HCT116 (cell line): ENCODE measurements around the gene MYO3B. TPM values are rescaled to one million over a fixed set of nuclear protein-coding genes. Genes with fewer than 3 reads are reported as not detected.
A peak's percentile ranks its signal among the peaks of the same experiment; 100 is the strongest.

Experiments used
- ATAC-seq: fragments of 200-7000 bp; cut with Tn5 transposase; 2 replicates; pipeline ENCODE4 v1.9.1; 2020; ENCODE audit warnings: mild to moderate bottlenecking, moderate library complexity
- BruUV-seq: library from RNA; stranded (reverse); fragments of 400-500 nt; replicated peaks from 2 replicates; lab custom pipeline; 2021; lab: Mats Ljungman, UMichigan
- CTCF ChIA-PET: fragments of 300-600 bp; sonication (Branson Sonifier 250); formaldehyde crosslinking; loops from one replicate; lab custom pipeline; 2021; ENCODE audit warnings: antibody characterized with exemption; lab: Charles Lee
- POLR2A ChIA-PET: fragments of 300-600, 350-600 bp; sonication (Branson Sonifier 250); formaldehyde crosslinking; loops from one replicate; lab custom pipeline; 2021; ENCODE audit warnings: antibody characterized with exemption; lab: Charles Lee
- RAD21 ChIA-PET, 2 experiments: fragments of 300-600 bp; sonication (Branson Sonifier 250); formaldehyde crosslinking; loops; one replicate each; lab custom pipeline; 2023; ENCODE audit warnings: low total read pairs in 2 of 2; ENCODE audit not compliant: uncharacterized antibody in 2 of 2, unreplicated experiment in 2 of 2, low non-redundant PET in 1 of 2; lab: Charles Lee
- DNase-seq: peaks from one replicate; pipeline ENCODE4 v3.0.0-alpha.2; 2010; ENCODE audit warnings: low read depth, low spot score
- H2AFZ ChIP-seq: fragments of 200-600 bp; shearing (Covaris generic), sonication (generic); 2 replicates; pipeline ENCODE4 v1.6.1; 2017; ENCODE audit warnings: low read depth, mixed run types, mixed read lengths, antibody characterized with exemption, low read length; ENCODE audit not compliant: poor library complexity, severe bottlenecking
- H3K27ac ChIP-seq: 2 replicates; pipeline ENCODE4 v1.5.1; 2012; ENCODE audit warnings: low read depth, low read length
- H3K27me3 ChIP-seq: fragments of 200-600 bp; sonication (generic); 2 replicates; pipeline ENCODE4 v1.6.1; 2016; ENCODE audit warnings: mixed run types, low read length, mixed read lengths; ENCODE audit not compliant: insufficient read depth
- H3K36me3 ChIP-seq, 2 experiments: fragments of 200-500 bp in 1 of 2; fragments of 200-600 bp in 1 of 2; sonication (Bioruptor generic) in 1 of 2; sonication (generic) in 1 of 2; 2 replicates each; pipeline versions ENCODE4 v1.5.1 to v1.6.1; 2014 to 2016; ENCODE audit warnings: low read length in 2 of 2, inconsistent platforms in 1 of 2, mixed read lengths in 1 of 2, mixed run types in 1 of 2; ENCODE audit not compliant: insufficient read depth in 2 of 2, control insufficient read depth in 1 of 2
- H3K4me1 ChIP-seq, 2 experiments: fragments of 200-600 bp in 1 of 2; sonication (generic) in 1 of 2; 2 replicates each; pipeline versions ENCODE4 v1.5.1 to v1.6.1; 2012 to 2017; ENCODE audit warnings: low read length in 2 of 2, inconsistent platforms in 1 of 2, mild to moderate bottlenecking in 1 of 2, mixed read lengths in 1 of 2, mixed run types in 1 of 2, moderate library complexity in 1 of 2; ENCODE audit not compliant: insufficient read depth in 2 of 2, control insufficient read depth in 1 of 2
- H3K4me2 ChIP-seq: fragments of 200-600 bp; sonication (generic); 2 replicates; pipeline ENCODE4 v1.6.1; 2017; ENCODE audit warnings: mixed run types, low read length, mixed read lengths
- H3K4me3 ChIP-seq, 2 experiments: fragments of 200-600 bp in 1 of 2; sonication (generic) in 1 of 2; replicated peaks in 1 of 2; 2 replicates each; pipeline ENCODE4 v1.5.1; 2011 to 2016; ENCODE audit warnings: low read length in 2 of 2, control low read depth in 1 of 2, low read depth in 1 of 2, mild to moderate bottlenecking in 1 of 2, mixed read lengths in 1 of 2, mixed run types in 1 of 2
- H3K79me2 ChIP-seq: fragments of 200-600 bp; sonication (generic); 2 replicates; pipeline ENCODE4 v1.6.1; 2017; ENCODE audit warnings: mild to moderate bottlenecking, mixed run types, low read length, moderate library complexity, mixed read lengths; ENCODE audit not compliant: insufficient read depth
- H3K9ac ChIP-seq: fragments of 200-600 bp; sonication (generic); 2 replicates; pipeline ENCODE4 v1.6.1; 2016; ENCODE audit warnings: low read length, mixed read lengths
- H3K9me2 ChIP-seq: fragments of 200-600 bp; sonication (generic), shearing (Covaris generic); 2 replicates; pipeline ENCODE4 v1.6.1; 2017; ENCODE audit warnings: mixed run types, mild to moderate bottlenecking, moderate library complexity; ENCODE audit not compliant: insufficient read depth
- H3K9me3 ChIP-seq, 2 experiments: fragments of 200-500 bp in 1 of 2; fragments of 200-600 bp in 1 of 2; sonication (Bioruptor generic) in 1 of 2; sonication (generic) in 1 of 2; 2 replicates each; pipeline ENCODE4 v1.6.1; 2014 to 2017; ENCODE audit warnings: low read length in 2 of 2, mixed read lengths in 2 of 2, inconsistent platforms in 1 of 2, low read depth in 1 of 2, mild to moderate bottlenecking in 1 of 2, mixed run types in 1 of 2, moderate library complexity in 1 of 2; ENCODE audit not compliant: control insufficient read depth in 1 of 2, insufficient read depth in 1 of 2
- H4K20me1 ChIP-seq: fragments of 200-600 bp; sonication (generic), shearing (Covaris generic); 2 replicates; pipeline ENCODE4 v1.6.1; 2017; ENCODE audit warnings: mixed run types, mild to moderate bottlenecking, moderate library complexity; ENCODE audit not compliant: insufficient read depth
- CBX3 ChIP-seq: IDR thresholded peaks from 2 replicates; pipeline ENCODE4 v1.6.1; 2012; ENCODE audit warnings: low read depth
- CEBPB ChIP-seq: IDR thresholded peaks from 2 replicates; pipeline ENCODE4 v1.6.1; 2012; ENCODE audit warnings: low read depth
- ELF1 ChIP-seq: IDR thresholded peaks from 2 replicates; pipeline ENCODE4 v1.6.1; 2012; ENCODE audit warnings: low read depth, borderline replicate concordance
- EZH2 ChIP-seq: fragments of 200-600 bp; sonication (generic); IDR thresholded peaks from 2 replicates; pipeline ENCODE4 v1.6.1; 2017; ENCODE audit warnings: antibody characterized with exemption, mixed run types
- EZH2phosphoT487 ChIP-seq: fragments of 200-600 bp; IDR thresholded peaks from 2 replicates; pipeline ENCODE4 v1.6.1; 2018; ENCODE audit warnings: antibody characterized with exemption, borderline replicate concordance
- FOSL1 ChIP-seq: IDR thresholded peaks from 2 replicates; pipeline ENCODE4 v1.6.1; 2012; ENCODE audit warnings: low read depth
- JUND ChIP-seq: IDR thresholded peaks from 2 replicates; pipeline ENCODE4 v1.6.1; 2012
- MAX ChIP-seq: IDR thresholded peaks from 2 replicates; pipeline ENCODE4 v1.6.1; 2012
- POLR2A ChIP-seq: IDR thresholded peaks from 2 replicates; pipeline ENCODE4 v1.7.0; 2011; ENCODE audit warnings: borderline replicate concordance; ENCODE audit not compliant: insufficient read depth, insufficient read length; ENCODE audit errors: extremely low read depth
- POLR2AphosphoS5 ChIP-seq: IDR thresholded peaks from 2 replicates; pipeline ENCODE4 v1.6.1; 2011; ENCODE audit warnings: mild to moderate bottlenecking, low read depth, low read length, moderate library complexity
- SP1 ChIP-seq: IDR thresholded peaks from 2 replicates; pipeline ENCODE4 v1.6.1; 2012; ENCODE audit warnings: low read depth
- SRF ChIP-seq: IDR thresholded peaks from 2 replicates; pipeline ENCODE4 v1.6.1; 2012; ENCODE audit warnings: low read depth
- TCF7L2 ChIP-seq: IDR thresholded peaks from 2 replicates; pipeline ENCODE4 v1.7.0; 2011; ENCODE audit warnings: borderline replicate concordance, inconsistent platforms; ENCODE audit not compliant: insufficient read depth, insufficient read length; ENCODE audit errors: extremely low read depth
- YY1 ChIP-seq: IDR thresholded peaks from 2 replicates; pipeline ENCODE4 v1.6.1; 2011; ENCODE audit warnings: low read length, low read depth, moderate library complexity, mild to moderate bottlenecking; ENCODE audit not compliant: insufficient replicate concordance; ENCODE audit errors: extremely low read depth
- ZFX ChIP-seq: fragments of 450-650 bp; IDR thresholded peaks from 2 replicates; pipeline ENCODE4 v1.6.1; 2017
- ZNF274 ChIP-seq: fragments of 200-500 bp; sonication (Bioruptor generic); IDR thresholded peaks from 2 replicates; pipeline ENCODE4 v1.6.1; 2014; ENCODE audit warnings: mild to moderate bottlenecking, low read depth, low read length, inconsistent platforms
- intact Hi-C: fragments of 100-400 bp; cut with micrococcal nuclease; formaldehyde crosslinking; loops from 2 replicates; pipeline ENCODE4 v1.10.0; 2022
- total RNA-seq: library from RNA; stranded (reverse); gene quantifications from one replicate; pipeline ENCODE4 v1.2.1, GENCODE V29; 2021; ENCODE audit not compliant: unreplicated experiment
- TF ChIP-seq, protein P1 (sequence below): IDR thresholded peaks from 2 replicates; pipeline ENCODE4 v1.6.1; 2011; ENCODE audit warnings: mild to moderate bottlenecking, low read length, moderate library complexity; ENCODE audit not compliant: insufficient replicate concordance; ENCODE audit errors: extremely low read depth
- TF ChIP-seq, protein P2 (sequence below): IDR thresholded peaks from 2 replicates; pipeline ENCODE4 v1.6.1; 2012; ENCODE audit warnings: low read depth
- TF ChIP-seq, protein P3 (sequence below): IDR thresholded peaks from 2 replicates; pipeline ENCODE4 v1.6.1; 2012

MYO3B gene
- total RNA-seq, 1 experiment from 2014 or later, result not detected

DNA sequence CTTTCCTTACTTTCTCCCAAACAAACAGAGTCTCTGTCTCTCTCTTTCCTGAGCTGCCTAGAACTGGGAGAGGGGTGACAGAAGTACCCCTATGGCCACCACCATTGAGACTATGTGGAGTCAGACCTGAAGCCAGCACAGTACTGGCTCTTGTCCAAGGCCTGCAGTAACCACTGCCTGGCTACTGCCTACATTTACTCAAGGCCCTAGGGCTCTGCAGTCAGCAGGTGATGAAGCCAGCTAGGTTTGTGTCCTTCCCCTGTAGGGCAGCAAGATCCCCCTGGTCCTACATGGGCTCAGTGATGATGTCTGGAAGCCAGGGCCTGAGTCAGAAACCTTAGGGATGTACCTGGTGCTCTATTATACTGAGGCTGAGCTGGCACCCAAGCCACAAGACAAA is 12.2 kb downstream of the MYO3B start (continued):
- TF ChIP-seq TCF7L2 (no peak), EZH2 (no peak), CEBPB (no peak)

DNA sequence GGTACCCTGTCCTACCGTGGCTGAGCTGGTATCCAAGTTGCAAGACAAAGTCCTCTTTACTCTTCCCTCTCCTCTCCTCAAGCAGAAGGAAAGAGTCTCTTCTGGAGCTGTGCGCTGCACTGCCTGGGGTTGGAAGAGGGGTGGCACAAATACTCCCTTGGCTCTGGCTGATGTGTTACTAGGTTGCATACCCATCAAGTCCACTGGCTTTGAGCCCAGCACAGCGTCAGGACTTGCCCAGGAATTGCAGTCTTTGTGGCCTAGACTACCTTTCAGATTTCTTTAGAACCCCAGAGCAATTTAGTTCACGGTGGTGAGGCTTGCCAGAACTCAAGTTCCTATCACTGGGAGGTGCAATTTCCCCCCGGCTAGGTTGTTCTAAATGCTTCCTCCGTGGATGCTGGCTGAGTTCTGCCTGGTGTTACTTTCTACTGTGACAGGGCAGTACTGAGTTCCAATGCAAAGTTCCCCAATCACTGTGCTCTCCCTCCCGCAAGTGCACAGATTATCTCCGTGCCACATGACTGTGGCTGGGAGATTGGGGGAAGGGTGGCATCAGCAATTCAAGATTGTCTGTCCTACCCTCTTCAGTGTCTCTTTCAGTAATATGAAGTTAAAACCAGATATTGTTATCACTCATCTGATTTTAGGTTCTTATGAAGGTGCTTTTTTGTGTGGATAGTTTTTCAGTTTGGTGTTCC is 13.4 kb downstream of the MYO3B start:
- Histone ChIP-seq H3K36me3 (no peaks in the 10 kb centered on the region), H3K9ac (no peak overlapping the region), H3K9me2 (no peaks in the 10 kb centered on the region), H3K4me1 (no peaks in the 10 kb centered on the region), H3K79me2 (no peaks in the 10 kb centered on the region), H4K20me1 (no peaks in the 10 kb centered on the region), H3K27me3 (no peaks in the 10 kb centered on the region), H3K9me3 (no peaks in the 10 kb centered on the region), H2AFZ (peak overlapping the region; percentile 2), H3K4me2 (no peak overlapping the region), H3K27ac (no peak overlapping the region), H3K4me3 (no peak overlapping the region)
- ATAC-seq (no peak), DNase-seq (no peak)
- intact Hi-C loops, result no loop called here
- ChIA-PET CTCF (no interaction called here), POLR2A (no interaction called here), RAD21 (no interaction called here)
- BruUV-seq, result no TSS peak
- TF ChIP-seq SRF, result no peak
- TF ChIP-seq POLR2A, result no peak
- TF ChIP-seq ZFX, result no peak
- TF ChIP-seq, protein P1, sequence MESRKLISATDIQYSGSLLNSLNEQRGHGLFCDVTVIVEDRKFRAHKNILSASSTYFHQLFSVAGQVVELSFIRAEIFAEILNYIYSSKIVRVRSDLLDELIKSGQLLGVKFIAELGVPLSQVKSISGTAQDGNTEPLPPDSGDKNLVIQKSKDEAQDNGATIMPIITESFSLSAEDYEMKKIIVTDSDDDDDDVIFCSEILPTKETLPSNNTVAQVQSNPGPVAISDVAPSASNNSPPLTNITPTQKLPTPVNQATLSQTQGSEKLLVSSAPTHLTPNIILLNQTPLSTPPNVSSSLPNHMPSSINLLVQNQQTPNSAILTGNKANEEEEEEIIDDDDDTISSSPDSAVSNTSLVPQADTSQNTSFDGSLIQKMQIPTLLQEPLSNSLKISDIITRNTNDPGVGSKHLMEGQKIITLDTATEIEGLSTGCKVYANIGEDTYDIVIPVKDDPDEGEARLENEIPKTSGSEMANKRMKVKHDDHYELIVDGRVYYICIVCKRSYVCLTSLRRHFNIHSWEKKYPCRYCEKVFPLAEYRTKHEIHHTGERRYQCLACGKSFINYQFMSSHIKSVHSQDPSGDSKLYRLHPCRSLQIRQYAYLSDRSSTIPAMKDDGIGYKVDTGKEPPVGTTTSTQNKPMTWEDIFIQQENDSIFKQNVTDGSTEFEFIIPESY, result no peak
- TF ChIP-seq SP1, result no peak
- no peak for TF ChIP-seq ZNF274
- TF ChIP-seq FOSL1, result no peak
- TF ChIP-seq JUND, result no peak
- TF ChIP-seq YY1, result no peak
- no peak for TF ChIP-seq EZH2phosphoT487
- no peak for TF ChIP-seq ELF1
- no peak for TF ChIP-seq CEBPB
- no peak for TF ChIP-seq MAX
- no peak for TF ChIP-seq TCF7L2
- no peak for TF ChIP-seq CBX3
- TF ChIP-seq POLR2AphosphoS5, result no peak
- TF ChIP-seq, protein P2, sequence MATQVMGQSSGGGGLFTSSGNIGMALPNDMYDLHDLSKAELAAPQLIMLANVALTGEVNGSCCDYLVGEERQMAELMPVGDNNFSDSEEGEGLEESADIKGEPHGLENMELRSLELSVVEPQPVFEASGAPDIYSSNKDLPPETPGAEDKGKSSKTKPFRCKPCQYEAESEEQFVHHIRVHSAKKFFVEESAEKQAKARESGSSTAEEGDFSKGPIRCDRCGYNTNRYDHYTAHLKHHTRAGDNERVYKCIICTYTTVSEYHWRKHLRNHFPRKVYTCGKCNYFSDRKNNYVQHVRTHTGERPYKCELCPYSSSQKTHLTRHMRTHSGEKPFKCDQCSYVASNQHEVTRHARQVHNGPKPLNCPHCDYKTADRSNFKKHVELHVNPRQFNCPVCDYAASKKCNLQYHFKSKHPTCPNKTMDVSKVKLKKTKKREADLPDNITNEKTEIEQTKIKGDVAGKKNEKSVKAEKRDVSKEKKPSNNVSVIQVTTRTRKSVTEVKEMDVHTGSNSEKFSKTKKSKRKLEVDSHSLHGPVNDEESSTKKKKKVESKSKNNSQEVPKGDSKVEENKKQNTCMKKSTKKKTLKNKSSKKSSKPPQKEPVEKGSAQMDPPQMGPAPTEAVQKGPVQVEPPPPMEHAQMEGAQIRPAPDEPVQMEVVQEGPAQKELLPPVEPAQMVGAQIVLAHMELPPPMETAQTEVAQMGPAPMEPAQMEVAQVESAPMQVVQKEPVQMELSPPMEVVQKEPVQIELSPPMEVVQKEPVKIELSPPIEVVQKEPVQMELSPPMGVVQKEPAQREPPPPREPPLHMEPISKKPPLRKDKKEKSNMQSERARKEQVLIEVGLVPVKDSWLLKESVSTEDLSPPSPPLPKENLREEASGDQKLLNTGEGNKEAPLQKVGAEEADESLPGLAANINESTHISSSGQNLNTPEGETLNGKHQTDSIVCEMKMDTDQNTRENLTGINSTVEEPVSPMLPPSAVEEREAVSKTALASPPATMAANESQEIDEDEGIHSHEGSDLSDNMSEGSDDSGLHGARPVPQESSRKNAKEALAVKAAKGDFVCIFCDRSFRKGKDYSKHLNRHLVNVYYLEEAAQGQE, result no peak
- no peak for TF ChIP-seq EZH2
- TF ChIP-seq, protein P3, sequence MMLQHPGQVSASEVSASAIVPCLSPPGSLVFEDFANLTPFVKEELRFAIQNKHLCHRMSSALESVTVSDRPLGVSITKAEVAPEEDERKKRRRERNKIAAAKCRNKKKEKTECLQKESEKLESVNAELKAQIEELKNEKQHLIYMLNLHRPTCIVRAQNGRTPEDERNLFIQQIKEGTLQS, result no peak
